PC-3 (cell line): ENCODE measurements around the gene CBX6.

Source experiments
- CTCF ChIP-seq: fragments of 300-600 bp; sonication (generic); conservative IDR thresholded peaks from 2 replicates; pipeline ENCODE4 v1.5.1; 2017; ENCODE audit warnings: antibody characterized with exemption, low read depth, mild to moderate bottlenecking, low read length
- EZH2 ChIP-seq: fragments of 300-600 bp; sonication (generic); IDR thresholded peaks from one replicate; pipeline ENCODE4 v1.6.1; 2017; ENCODE audit warnings: antibody characterized with exemption, mild to moderate bottlenecking, low read length; ENCODE audit not compliant: unreplicated experiment

DNA sequence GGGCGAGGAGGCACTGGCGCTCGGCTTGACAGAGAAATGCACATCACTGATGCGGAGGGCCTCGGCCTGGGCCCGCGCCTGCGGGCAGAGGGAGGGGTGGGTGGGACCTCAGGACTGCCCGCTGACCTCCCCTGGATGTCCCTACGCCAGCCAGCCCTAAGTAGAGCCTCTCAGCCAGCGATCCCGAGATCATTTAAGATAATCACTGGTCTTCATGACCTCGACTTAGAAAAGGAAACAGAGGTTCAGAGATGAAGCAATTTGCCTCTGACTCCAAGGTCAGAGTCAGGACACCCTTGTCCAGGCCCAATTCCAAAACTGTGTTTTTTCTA lies 4.9 kb downstream of the CBX6 start:
- no peak for TF ChIP-seq EZH2
- TF ChIP-seq CTCF, result no peak
